B cell (primary cell): ENCODE results near the gene ESRP2. TPM values are rescaled to one million over a fixed set of nuclear protein-coding genes. Genes with fewer than 3 reads are reported as not detected.

Experiments used
- ATAC-seq: fragments of 200-7000 bp; cut with Tn5 transposase; one replicate; pipeline ENCODE4 v1.10.0; 2021; ENCODE audit warnings: low read depth, mild to moderate bottlenecking, moderate number of reproducible peaks, moderate library complexity
- CTCF ChIA-PET: fragments of 350-600 bp; sonication (Branson Sonifier 250); formaldehyde crosslinking; loops from one replicate; lab custom pipeline; 2021; ENCODE audit warnings: antibody characterized with exemption, inconsistent platforms; lab: Charles Lee
- POLR2A ChIA-PET: fragments of 350-600 bp; sonication (Branson Sonifier 250); formaldehyde crosslinking; loops from one replicate; lab custom pipeline; 2021; ENCODE audit warnings: antibody characterized with exemption; lab: Charles Lee
- DNase-seq: peaks from one replicate; pipeline ENCODE4 v3.0.0; 2013
- H2AFZ ChIP-seq: 2 replicates; pipeline ENCODE4 v1.6.1; 2012; ENCODE audit warnings: mild to moderate bottlenecking, low read depth, low read length; ENCODE audit not compliant: insufficient read depth, poor library complexity, severe bottlenecking
- H3K27ac ChIP-seq, 2 donors: 1 replicate in 1 of 2; 2 replicates in 1 of 2; pipeline ENCODE4 v1.5.1; 2012 to 2013; ENCODE audit warnings: low read length in 2 of 2, mild to moderate bottlenecking in 2 of 2, moderate library complexity in 1 of 2
- H3K27me3 ChIP-seq, 4 experiments: fragments of 200-600 bp in 1 of 4; sonication (generic) in 1 of 4; replicated peaks in 1 of 4; 1 replicate in 2 of 4; 2 replicates in 2 of 4; pipeline versions ENCODE4 v1.6.1 to v1.7.0; 2013 to 2016; ENCODE audit warnings: low read length in 3 of 4, mild to moderate bottlenecking in 2 of 4, mixed read lengths in 1 of 4, moderate library complexity in 1 of 4; ENCODE audit not compliant: insufficient read depth in 4 of 4, control insufficient read depth in 3 of 4; ENCODE audit errors: control extremely low read depth in 1 of 4
- H3K36me3 ChIP-seq, 2 experiments: replicated peaks in 1 of 2; 1 replicate in 1 of 2; 2 replicates in 1 of 2; pipeline versions ENCODE4 v1.6.1 to v1.7.1; 2013; ENCODE audit warnings: low read length in 1 of 2; ENCODE audit not compliant: insufficient read depth in 2 of 2, control insufficient read depth in 1 of 2; ENCODE audit errors: control extremely low read depth in 1 of 2, extremely low read depth in 1 of 2
- H3K4me1 ChIP-seq, 2 donors: fragments of 200-600 bp in 1 of 2; sonication (generic) in 1 of 2; 1 replicate in 1 of 2; 2 replicates in 1 of 2; pipeline versions ENCODE4 v1.5.1 to v1.6.1; 2013 to 2017; ENCODE audit warnings: low read length in 2 of 2; ENCODE audit not compliant: control insufficient read depth in 2 of 2, insufficient read depth in 2 of 2
- H3K4me2 ChIP-seq: replicated peaks from 2 replicates; pipeline ENCODE3; 2012; ENCODE audit warnings: mild to moderate bottlenecking, low read depth, low read length; ENCODE audit not compliant: poor library complexity, severe bottlenecking
- H3K4me3 ChIP-seq, 5 experiments: fragments of 200-600 bp in 1 of 5; sonication (generic) in 1 of 5; 1 replicate in 3 of 5; 2 replicates in 2 of 5; pipeline versions ENCODE4 v1.5.1 to v1.7.0; 2011 to 2016; ENCODE audit warnings: low read length in 4 of 5, mild to moderate bottlenecking in 4 of 5, low read depth in 2 of 5, control low read depth in 1 of 5, moderate library complexity in 1 of 5; ENCODE audit not compliant: insufficient read depth in 1 of 5; ENCODE audit errors: control extremely low read depth in 1 of 5, extremely low read depth in 1 of 5
- H3K79me2 ChIP-seq: fragments of 200-600 bp; sonication (generic); one replicate; pipeline ENCODE4 v1.6.0; 2016; ENCODE audit warnings: low read length; ENCODE audit not compliant: control insufficient read depth, insufficient read depth
- H3K9ac ChIP-seq: fragments of 200-600 bp; sonication (generic); 2 replicates; pipeline ENCODE4 v1.6.1; 2017; ENCODE audit warnings: mild to moderate bottlenecking, low read length, moderate library complexity
- H3K9me3 ChIP-seq, 3 donors: one replicate each; pipeline versions ENCODE4 v1.6.1 to v1.7.1; 2013; ENCODE audit warnings: low read length in 2 of 3; ENCODE audit not compliant: control insufficient read depth in 2 of 3, insufficient read depth in 1 of 3; ENCODE audit errors: control extremely low read depth in 1 of 3
- H4K20me1 ChIP-seq: 2 replicates; pipeline ENCODE4 v1.6.0; 2012; ENCODE audit warnings: mild to moderate bottlenecking, low read length; ENCODE audit not compliant: insufficient read depth, control insufficient read depth, poor library complexity, severe bottlenecking
- H3K27ac Mint-ChIP-seq: one replicate; pipeline ENCODE4 v1.8.0; 2021; ENCODE audit warnings: mixed read lengths
- H3K27me3 Mint-ChIP-seq: one replicate; pipeline ENCODE4 v1.8.0; 2021; ENCODE audit warnings: mixed read lengths
- H3K4me1 Mint-ChIP-seq: one replicate; pipeline ENCODE4 v1.8.0; 2021; ENCODE audit warnings: mixed read lengths
- H3K4me3 Mint-ChIP-seq: one replicate; pipeline ENCODE4 v1.8.0; 2021; ENCODE audit warnings: mixed read lengths
- H3K9me3 Mint-ChIP-seq: one replicate; pipeline ENCODE4 v1.8.0; 2022; ENCODE audit warnings: mixed read lengths; ENCODE audit not compliant: insufficient read depth
- CTCF ChIP-seq: fragments of 200-600 bp; IDR thresholded peaks from one replicate; pipeline ENCODE4 v1.8.0; 2022; ENCODE audit warnings: antibody characterized with exemption, mild to moderate bottlenecking
- EZH2 ChIP-seq: IDR thresholded peaks from 2 replicates; pipeline ENCODE4 v1.6.1; 2012; ENCODE audit warnings: borderline replicate concordance, low read depth, mild to moderate bottlenecking, moderate library complexity, low read length; ENCODE audit not compliant: insufficient read depth, poor library complexity, severe bottlenecking
- WGBS: methylation state at CpG from one replicate; pipeline ENCODE4 v1.1.5; 2013; ENCODE audit warnings: missing lambda C conversion rate; ENCODE audit not compliant: insufficient coverage; 5-methylcytosine and 5-hydroxymethylcytosine counted together
- intact Hi-C: fragments of 100-400 bp; cut with micrococcal nuclease; formaldehyde crosslinking; loops from one replicate; pipeline ENCODE4 v1.10.0; 2022
- polyA plus RNA-seq: library from polyadenylated mRNA; depleted of rRNA; stranded (reverse); fragments of >200 nt; gene quantifications from 2 replicates; pipeline ENCODE4 v1.2.3, GENCODE V29; 2012
- total RNA-seq, 2 donors: library from RNA; stranded (reverse); fragments of 120-200 nt in 1 of 2; gene quantifications; 1 replicate in 1 of 2; 2 replicates in 1 of 2; pipeline versions ENCODE4 v1.2.3 to v1.2.4, GENCODE V29; 2013 to 2022

ESRP2 gene
- total and polyA plus RNA-seq, 2 donors (not counting 1 experiment from before 2014, with no cell fraction given) = 0.09 TPM; not detected in 1

- H3K4me2 ChIP-seq = no peak overlapping the region
- H3K9me3 Mint-ChIP-seq = no peaks in the 10 kb centered on the region
- CTCF ChIA-PET = no interaction called here
- H3K4me1 Mint-ChIP-seq = no peaks in the 10 kb centered on the region
- ATAC-seq (no peak), DNase-seq (no peak)
- H3K27ac ChIP-seq = no peak overlapping the region
- H3K36me3 ChIP-seq = peaks cover 26 to 77% of the 10 kb centered on the region in 2 experiments
- H4K20me1 ChIP-seq = peaks cover 14% of the 10 kb centered on the region
- no peaks in the 10 kb centered on the region for H3K27me3 Mint-ChIP-seq
- no peak overlapping the region for H3K9ac ChIP-seq
- H3K4me3 ChIP-seq = no peak overlapping the region
- H3K4me1 ChIP-seq = no peaks in the 10 kb centered on the region
- H3K4me3 Mint-ChIP-seq = no peak overlapping the region
- POLR2A ChIA-PET = no interaction called here
- H3K79me2 ChIP-seq = peaks cover 26% of the 10 kb centered on the region
- H2AFZ ChIP-seq = no peak overlapping the region
- H3K27ac Mint-ChIP-seq = no peak overlapping the region
- no peaks in the 10 kb centered on the region for H3K27me3 ChIP-seq
- intact Hi-C loops = no loop called here
- TF ChIP-seq CTCF = no peak
- no peak for TF ChIP-seq EZH2
- WGBS = no CpG with 5 or more reads among the region's 3 CpGs
- H3K9me3 ChIP-seq = peaks cover 0 to 5% (median 0%) of the 10 kb centered on the region in 3 donors
Measured at GRCh38 chr16:68183046-68183445, 52.9 kb downstream of the ESRP2 start.

- Mint-ChIP-seq H3K27me3 (no peaks in the 10 kb centered on the region), H3K4me3 (no peak overlapping the region), H3K4me1 (no peaks in the 10 kb centered on the region), H3K9me3 (no peaks in the 10 kb centered on the region), H3K27ac (no peak overlapping the region)
- no peaks in the 10 kb centered on the region for H3K9me3 ChIP-seq
- peaks cover 34% of the 10 kb centered on the region for H3K79me2 ChIP-seq
- no peak overlapping the region for H3K27ac ChIP-seq
- intact Hi-C loops = no loop called here
- no peaks in the 10 kb centered on the region for H4K20me1 ChIP-seq
- TF ChIP-seq EZH2 (no peak), CTCF (no peak)
- no peak overlapping the region for H3K4me2 ChIP-seq
- H3K4me3 ChIP-seq = no peak overlapping the region
- ChIA-PET CTCF (interaction anchor here (0.6 to 1.6 kb wide), 4 partner anchors 18 to 673 kb away, joined by 3 to 4 read pairs (median 3); no protein-coding TSS in a partner anchor), POLR2A (no interaction called here)
- no peaks in the 10 kb centered on the region for H3K4me1 ChIP-seq
- H3K9ac ChIP-seq = no peak overlapping the region
- H2AFZ ChIP-seq = no peak overlapping the region
- no peak for ATAC-seq
- no peak for DNase-seq
- H3K36me3 ChIP-seq = peaks cover 25 to 76% of the 10 kb centered on the region in 2 experiments
- WGBS = 50% methylated on average over 1 of the region's 4 CpGs
- H3K27me3 ChIP-seq = no peaks in the 10 kb centered on the region
Measured at GRCh38 chr16:68179855-68180254, 56.1 kb downstream of the ESRP2 start.
